Activated naive CD4-positive, alpha-beta T cell treated with Interleukin-2 at 50 U/mL for 16 hours (primary cell): ENCODE results near the gene TTC39A.
"Not testable (repeated sequence)": the region's sequence is repeated elsewhere in the genome, so short reads cannot be mapped to it uniquely, and the experiment has no call there.

Experiments
- DNase-seq: peaks from one replicate; pipeline ENCODE4 v3.0.0-alpha.2; 2020

TTC39A gene

GRCh38 chr1:51264451-51264850 lies 65.9 kb downstream of the TTC39A start:
- DNase-seq = no peak

GRCh38 chr1:51263147-51263877 lies 67.0 kb downstream of the TTC39A start:
- no peak for DNase-seq

- DNase-seq = no peak
These were observed 75.0 kb downstream of the TTC39A start for GRCh38 chr1:51255331-51255730.

GRCh38 chr1:51253691-51254090 lies 76.7 kb downstream of the TTC39A start:
- DNase-seq = no peak

- DNase-seq = no peak
These were observed 78.0 kb downstream of the TTC39A start for GRCh38 chr1:51252366-51252765.

GRCh38 chr1:51251165-51251564 lies 79.2 kb downstream of the TTC39A start:
- DNase-seq = not testable (repeated sequence)

GRCh38 chr1:51250729-51251128 lies 79.6 kb downstream of the TTC39A start:
- not testable (repeated sequence) for DNase-seq

- DNase-seq = no peak
These were observed 80.9 kb downstream of the TTC39A start for GRCh38 chr1:51249445-51249844.

GRCh38 chr1:51247499-51247898 lies 82.9 kb downstream of the TTC39A start:
- no peak for DNase-seq

- no peak for DNase-seq
These were observed 83.3 kb downstream of the TTC39A start for GRCh38 chr1:51247022-51247421.

- DNase-seq = no peak
These were observed 87.8 kb downstream of the TTC39A start for GRCh38 chr1:51242546-51242945.

GRCh38 chr1:51241119-51241518 lies 89.2 kb downstream of the TTC39A start:
- no peak for DNase-seq

- no peak for DNase-seq
These were observed 90.3 kb downstream of the TTC39A start for GRCh38 chr1:51240084-51240483.

- no peak for DNase-seq
These were observed 92.3 kb downstream of the TTC39A start for GRCh38 chr1:51238034-51238403.

- DNase-seq = no peak
These were observed 92.9 kb downstream of the TTC39A start for GRCh38 chr1:51237351-51238033.
